Left ventricle myocardium superior (tissue), 1 donor: ENCODE measurements around the gene NPAS2. TPM values are rescaled to one million over a fixed set of nuclear protein-coding genes. Genes with fewer than 3 reads are reported as not detected.

Source experiments
- ATAC-seq: fragments of 200-7000 bp; cut with Tn5 transposase; one replicate; pipeline ENCODE4 v1.9.1; 2020; ENCODE audit warnings: mild to moderate bottlenecking, moderate library complexity
- DNase-seq: peaks from one replicate; pipeline ENCODE4 v3.0.0-alpha.2; 2020
- intact Hi-C: fragments of 100-400 bp; cut with micrococcal nuclease; formaldehyde crosslinking; loops from one replicate; pipeline ENCODE4 v1.11.0; 2022
- total RNA-seq: library from RNA; stranded (reverse); fragmentation: NEBNext Ultra II Directional; extraction: Animal tissue kit (Norgen Biotek cat#: 25700); gene quantifications from one replicate; pipeline ENCODE4 v1.2.1, GENCODE V29; 2021
- donor health status: DM: no; HTN: yes; CAD: no; lungs with severe emphysema.

Gene NPAS2
- total RNA-seq, 1 donor from 2014 or later: 40.9 TPM

GRCh38 chr2:101012054-101012705, 192.2 kb downstream of the NPAS2 start:
- no peak for DNase-seq
- intact Hi-C loops: loop anchor here (5.0 kb wide), 1 partner anchor 140 kb away; the partner anchor contains the start of gene TBC1D8
- ATAC-seq: no peak

GRCh38 chr2:101012706-101013181, 192.8 kb downstream of the NPAS2 start:
- DNase-seq (no peak), ATAC-seq (no peak)
- intact Hi-C loops: loop anchor here (5.0 kb wide), 1 partner anchor 140 kb away; the partner anchor contains the start of gene TBC1D8

- DNase-seq: no peak
- no peak for ATAC-seq
- intact Hi-C loops: loop anchor here (5.0 kb wide), 1 partner anchor 138 kb away; the partner anchor contains the start of gene TBC1D8
Measured at GRCh38 chr2:101014264-101014857, 194.4 kb downstream of the NPAS2 start.

- intact Hi-C loops: no loop called here
- no peak for DNase-seq
- ATAC-seq: no peak
Measured at GRCh38 chr2:101017371-101017770, 197.4 kb downstream of the NPAS2 start.

- ATAC-seq (peak; percentile 38), DNase-seq (no peak)
- intact Hi-C loops: no loop called here
Measured at GRCh38 chr2:101018934-101019333, 199.0 kb downstream of the NPAS2 start.

GRCh38 chr2:101022221-101022620, 202.3 kb downstream of the NPAS2 start:
- no peak for DNase-seq
- intact Hi-C loops: no loop called here
- ATAC-seq: peak; percentile 22

GRCh38 chr2:101023327-101024107, 203.6 kb downstream of the NPAS2 start:
- ATAC-seq (no peak), DNase-seq (no peak)
- intact Hi-C loops: no loop called here

GRCh38 chr2:101025561-101025960, 205.6 kb downstream of the NPAS2 start:
- no peak for DNase-seq
- intact Hi-C loops: no loop called here

GRCh38 chr2:101026253-101026701, 206.3 kb downstream of the NPAS2 start:
- DNase-seq (no peak), ATAC-seq (no peak)
- intact Hi-C loops: no loop called here

More at GRCh38 chr2:101025561-101025960, 205.6 kb downstream of the NPAS2 start:
- no peak for ATAC-seq

GRCh38 chr2:101026923-101027469, 207.1 kb downstream of the NPAS2 start:
- no peak for ATAC-seq
- intact Hi-C loops: no loop called here
- DNase-seq: no peak

- ATAC-seq: no peak
- intact Hi-C loops: no loop called here
- no peak for DNase-seq
Measured at GRCh38 chr2:101027852-101028251, 207.9 kb downstream of the NPAS2 start.

GRCh38 chr2:101030866-101031554, 211.1 kb downstream of the NPAS2 start:
- ATAC-seq (peak; percentile 93), DNase-seq (no peak)
- intact Hi-C loops: no loop called here

GRCh38 chr2:101032084-101032776, 212.3 kb downstream of the NPAS2 start:
- ATAC-seq (no peak), DNase-seq (no peak)
- intact Hi-C loops: no loop called here

GRCh38 chr2:101036562-101036961, 216.6 kb downstream of the NPAS2 start:
- ATAC-seq (no peak), DNase-seq (no peak)
- intact Hi-C loops: no loop called here

GRCh38 chr2:101037161-101037755, 217.3 kb downstream of the NPAS2 start:
- intact Hi-C loops: no loop called here
- no peak for ATAC-seq
- DNase-seq: no peak

GRCh38 chr2:101038455-101039255, 218.7 kb downstream of the NPAS2 start:
- intact Hi-C loops: no loop called here
- DNase-seq: no peak
- ATAC-seq: peak; percentile 11

GRCh38 chr2:101040072-101040471, 220.1 kb downstream of the NPAS2 start:
- DNase-seq (no peak), ATAC-seq (no peak)
- intact Hi-C loops: no loop called here
